ENCODE results near the gene CTXN1.

The CTXN1 gene

DNA sequence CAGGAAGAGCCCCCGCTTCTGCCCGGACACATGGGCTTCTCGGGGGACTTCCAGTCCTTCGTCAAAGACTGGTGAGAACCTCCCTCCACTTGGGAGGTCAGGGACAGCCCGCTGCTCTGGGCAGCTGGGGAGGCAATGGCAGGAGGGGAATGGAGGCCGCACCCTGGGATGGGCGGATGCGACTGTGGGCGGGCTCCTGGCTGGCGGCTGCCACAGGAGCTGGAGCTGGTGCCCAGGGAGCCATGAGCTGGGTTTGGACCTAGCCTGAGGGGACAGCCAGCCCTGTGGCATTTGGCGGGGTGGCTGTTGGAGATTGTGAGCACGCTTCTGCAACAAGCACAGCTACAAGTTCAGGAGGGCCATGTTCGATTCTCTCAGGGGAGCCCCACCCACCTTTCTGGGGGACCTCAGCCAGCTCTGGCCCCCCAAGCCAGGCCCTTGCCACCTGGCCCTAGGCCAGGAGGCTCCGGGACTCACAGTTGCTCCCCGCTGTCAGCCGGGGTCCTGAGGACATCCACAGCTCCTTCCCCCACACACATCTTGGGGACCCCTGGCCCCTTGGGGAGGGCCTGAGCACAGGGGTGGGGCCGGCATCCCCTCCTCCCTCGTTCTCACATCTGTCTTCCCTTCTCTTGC is 14.3 kb downstream of the CTXN1 start:
- TF ChIP-seq CTCF (conservative IDR thresholded peaks at IDR 0.05; ENCODE audit: low read length) (no peak), EZH2phosphoT487 (IDR thresholded peaks at IDR 0.05; ENCODE audit: borderline replicate concordance) (no peak)
- no peak overlapping the region for H3K4me3 ChIP-seq (ENCODE audit: low read length, poor library complexity, severe bottlenecking)
- H3K79me2 ChIP-seq (ENCODE audit: insufficient read depth, low read length): peaks cover 19% of the 10 kb centered on the region; the same call in 1 of the 2 replicates
- no peaks in the 10 kb centered on the region for H3F3A ChIP-seq (ENCODE audit: low read depth)
- no peaks in the 10 kb centered on the region for H3K9me2 ChIP-seq (replicated peaks; ENCODE audit: low read depth, low read length)
- H3K36me3 ChIP-seq (ENCODE audit: insufficient read depth, low read length): peaks cover 20% of the 10 kb centered on the region; the same call in 1 of the 2 replicates
- H2AFZ ChIP-seq (ENCODE audit: low read length): no peak overlapping the region
- H3K27me3 ChIP-seq (ENCODE audit: insufficient read depth, low read length, poor library complexity, severe bottlenecking): no peaks in the 10 kb centered on the region
- no peak overlapping the region for H3K4me2 ChIP-seq (ENCODE audit: low read depth, low read length, poor library complexity, severe bottlenecking)
- no peaks in the 10 kb centered on the region for H3K9me3 ChIP-seq (ENCODE audit: insufficient read depth, low read depth, low read length)
- no peak overlapping the region for H3K9ac ChIP-seq (ENCODE audit: low read depth, low read length, poor library complexity, severe bottlenecking)
- no peaks in the 10 kb centered on the region for H3K4me1 ChIP-seq (ENCODE audit: insufficient read depth, low read length, poor library complexity, severe bottlenecking)
- peaks cover 15% of the 10 kb centered on the region for H4K20me1 ChIP-seq (ENCODE audit: insufficient read depth, low read length, poor library complexity, severe bottlenecking)

DNA sequence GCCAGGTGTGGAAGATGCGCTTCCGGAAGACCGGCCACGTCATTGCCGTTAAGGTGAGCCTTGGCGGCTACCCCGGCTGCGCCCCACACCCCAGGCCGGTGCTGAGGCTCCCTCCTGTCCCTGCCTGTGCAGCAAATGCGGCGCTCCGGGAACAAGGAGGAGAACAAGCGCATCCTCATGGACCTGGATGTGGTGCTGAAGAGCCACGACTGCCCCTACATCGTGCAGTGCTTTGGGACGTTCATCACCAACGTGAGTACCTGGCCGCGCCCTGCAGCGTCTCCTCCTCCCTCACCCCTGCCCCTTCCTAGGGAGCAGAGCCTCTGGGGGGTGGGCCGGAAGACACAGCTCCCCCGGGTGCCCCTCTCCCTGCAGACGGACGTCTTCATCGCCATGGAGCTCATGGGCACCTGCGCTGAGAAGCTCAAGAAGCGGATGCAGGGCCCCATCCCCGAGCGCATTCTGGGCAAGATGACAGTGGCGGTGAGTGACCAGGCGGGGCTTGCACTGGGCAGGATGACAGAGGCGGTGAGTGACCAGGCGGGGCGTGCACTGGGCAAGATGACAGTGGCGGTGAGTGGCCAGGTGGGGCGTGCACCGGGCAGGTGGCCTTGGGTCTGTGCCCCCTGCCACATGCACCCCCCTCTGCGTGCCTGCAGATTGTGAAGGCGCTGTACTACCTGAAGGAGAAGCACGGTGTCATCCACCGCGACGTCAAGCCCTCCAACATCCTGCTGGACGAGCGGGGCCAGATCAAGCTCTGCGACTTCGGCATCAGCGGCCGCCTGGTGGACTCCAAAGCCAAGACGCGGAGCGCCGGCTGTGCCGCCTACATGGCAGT is 15.4 kb downstream of the CTXN1 start:
- Histone ChIP-seq H2AFZ (ENCODE audit: low read length) (no peak overlapping the region), H3K9me2 (replicated peaks; ENCODE audit: low read depth, low read length) (no peaks in the 10 kb centered on the region), H3K27me3 (ENCODE audit: insufficient read depth, low read length, poor library complexity, severe bottlenecking) (no peaks in the 10 kb centered on the region), H3K4me2 (ENCODE audit: low read depth, low read length, poor library complexity, severe bottlenecking) (no peak overlapping the region), H3K9ac (ENCODE audit: low read depth, low read length, poor library complexity, severe bottlenecking) (no peak overlapping the region), H4K20me1 (ENCODE audit: insufficient read depth, low read length, poor library complexity, severe bottlenecking) (peaks cover 23% of the 10 kb centered on the region), H3K36me3 (ENCODE audit: insufficient read depth, low read length) (peaks cover 20% of the 10 kb centered on the region; the same call in 1 of the 2 replicates), H3K79me2 (ENCODE audit: insufficient read depth, low read length) (peaks cover 30% of the 10 kb centered on the region), H3K9me3 (ENCODE audit: insufficient read depth, low read depth, low read length) (no peaks in the 10 kb centered on the region), H3K4me3 (ENCODE audit: low read length, poor library complexity, severe bottlenecking) (no peak overlapping the region), H3F3A (ENCODE audit: low read depth) (no peaks in the 10 kb centered on the region), H3K4me1 (ENCODE audit: insufficient read depth, low read length, poor library complexity, severe bottlenecking) (peaks cover 8% of the 10 kb centered on the region)
- TF ChIP-seq EZH2phosphoT487 (IDR thresholded peaks at IDR 0.05; ENCODE audit: borderline replicate concordance) (no peak), CTCF (conservative IDR thresholded peaks at IDR 0.05; ENCODE audit: low read length) (no peak)

DNA sequence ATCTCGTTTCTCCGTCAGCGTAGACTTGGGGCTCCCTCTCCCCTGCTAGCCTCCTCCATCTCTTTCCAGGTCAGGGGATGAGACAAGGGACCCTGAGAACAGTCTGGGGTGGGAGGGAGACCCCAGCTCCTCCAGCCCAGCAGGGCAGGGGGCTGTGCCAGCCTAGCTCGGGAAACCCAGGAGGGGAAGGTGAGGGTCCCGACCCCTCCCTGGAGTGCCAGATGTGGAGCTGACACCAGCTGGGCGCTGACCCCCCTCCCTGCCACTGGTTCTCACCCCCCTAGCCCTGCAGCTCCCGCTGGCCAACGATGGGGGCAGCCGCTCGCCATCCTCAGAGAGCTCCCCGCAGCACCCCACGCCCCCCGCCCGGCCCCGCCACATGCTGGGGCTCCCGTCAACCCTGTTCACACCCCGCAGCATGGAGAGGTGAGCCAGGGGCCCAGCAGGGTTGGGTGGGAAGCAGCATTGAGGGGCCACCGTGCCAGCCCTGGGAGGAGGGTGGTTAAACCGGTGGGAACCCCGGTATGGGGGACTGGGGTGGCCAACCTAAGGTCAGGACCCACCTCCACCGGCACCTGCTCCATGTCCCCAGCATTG is 16.4 kb downstream of the CTXN1 start:
- Histone ChIP-seq H3K9me3 (ENCODE audit: insufficient read depth, low read depth, low read length) (no peaks in the 10 kb centered on the region), H3K4me2 (ENCODE audit: low read depth, low read length, poor library complexity, severe bottlenecking) (no peak overlapping the region), H2AFZ (ENCODE audit: low read length) (no peak overlapping the region), H3K36me3 (ENCODE audit: insufficient read depth, low read length) (peaks cover 20% of the 10 kb centered on the region; the same call in 1 of the 2 replicates), H4K20me1 (ENCODE audit: insufficient read depth, low read length, poor library complexity, severe bottlenecking) (peaks cover 33% of the 10 kb centered on the region), H3K4me3 (ENCODE audit: low read length, poor library complexity, severe bottlenecking) (no peak overlapping the region), H3K79me2 (ENCODE audit: insufficient read depth, low read length) (peaks cover 40% of the 10 kb centered on the region), H3K9me2 (replicated peaks; ENCODE audit: low read depth, low read length) (no peaks in the 10 kb centered on the region), H3K9ac (ENCODE audit: low read depth, low read length, poor library complexity, severe bottlenecking) (no peak overlapping the region), H3F3A (ENCODE audit: low read depth) (no peaks in the 10 kb centered on the region), H3K4me1 (ENCODE audit: insufficient read depth, low read length, poor library complexity, severe bottlenecking) (peaks cover 18% of the 10 kb centered on the region), H3K27me3 (ENCODE audit: insufficient read depth, low read length, poor library complexity, severe bottlenecking) (no peaks in the 10 kb centered on the region)
- TF ChIP-seq EZH2phosphoT487 (IDR thresholded peaks at IDR 0.05; ENCODE audit: borderline replicate concordance): no peak
- TF ChIP-seq CTCF (conservative IDR thresholded peaks at IDR 0.05; ENCODE audit: low read length): no peak

All from Loucy (cell line).